IMR-90 (cell line): ENCODE measurements around the gene MYO3B. TPM values are rescaled to one million over a fixed set of nuclear protein-coding genes. Genes with fewer than 3 reads are reported as not detected.

Experiments
- ATAC-seq: fragments of 200-7000 bp; cut with Tn5 transposase; 2 replicates; pipeline ENCODE4 v1.9.1; 2020; ENCODE audit warnings: low read depth, mild to moderate bottlenecking, moderate library complexity
- BruUV-seq: library from RNA; stranded (reverse); fragments of 400-500 nt; replicated peaks from 2 replicates; lab custom pipeline; 2021; lab: Mats Ljungman, UMichigan
- CTCF ChIA-PET: fragments of 300-600 bp; formaldehyde crosslinking; extraction: SDS; loops from one replicate; lab custom pipeline; 2021; ENCODE audit warnings: antibody characterized with exemption; lab: Yijun Ruan, JAX
- POLR2A ChIA-PET: fragments of 300-600 bp; sonication (Branson Sonifier 250); formaldehyde crosslinking; loops from one replicate; lab custom pipeline; 2022; ENCODE audit warnings: antibody characterized with exemption; ENCODE audit not compliant: unreplicated experiment; lab: Charles Lee
- DNase-seq: peaks from one replicate; pipeline ENCODE4 v3.0.0; 2013
- H2AFZ ChIP-seq: replicated peaks from 2 replicates; pipeline ENCODE3; 2013; ENCODE audit warnings: low read length, mild to moderate bottlenecking; ENCODE audit not compliant: poor library complexity
- H2AK5ac ChIP-seq: 2 replicates; pipeline ENCODE4 v1.6.1; 2013; ENCODE audit warnings: low read depth, low read length, inconsistent platforms
- H2AK9ac ChIP-seq: replicated peaks from 2 replicates; pipeline ENCODE3; 2013; ENCODE audit warnings: mild to moderate bottlenecking, low read depth, low read length, moderate library complexity; ENCODE audit not compliant: poor library complexity
- H2BK120ac ChIP-seq: 2 replicates; pipeline ENCODE4 v1.6.1; 2013; ENCODE audit warnings: low read depth, low read length, inconsistent platforms
- H2BK15ac ChIP-seq: 3 replicates; pipeline ENCODE4 v1.6.1; 2013; ENCODE audit warnings: low read depth, low read length, inconsistent platforms
- H2BK20ac ChIP-seq: 2 replicates; pipeline ENCODE4 v1.6.1; 2013; ENCODE audit warnings: low read depth, mild to moderate bottlenecking, inconsistent platforms, low read length, moderate library complexity
- H2BK5ac ChIP-seq: 2 replicates; pipeline ENCODE4 v1.6.1; 2013; ENCODE audit warnings: mild to moderate bottlenecking, low read depth, low read length, inconsistent platforms; ENCODE audit not compliant: poor library complexity, severe bottlenecking
- H3K14ac ChIP-seq: replicated peaks from 2 replicates; pipeline ENCODE4 v1.6.1; 2013; ENCODE audit warnings: low read depth, low read length, inconsistent platforms
- H3K18ac ChIP-seq: 2 replicates; pipeline ENCODE4 v1.6.1; 2013; ENCODE audit warnings: low read depth, low read length, control low read depth
- H3K23ac ChIP-seq: 2 replicates; pipeline ENCODE4 v1.6.1; 2013; ENCODE audit warnings: low read depth, low read length, inconsistent platforms
- H3K27ac ChIP-seq: 2 replicates; pipeline ENCODE4 v1.5.1; 2013; ENCODE audit warnings: mild to moderate bottlenecking, control low read depth, low read length; ENCODE audit not compliant: insufficient read depth
- H3K27me3 ChIP-seq: 2 replicates; pipeline ENCODE4 v1.6.1; 2013; ENCODE audit warnings: low read length; ENCODE audit not compliant: control insufficient read depth, insufficient read depth
- H3K36me3 ChIP-seq: 2 replicates; pipeline ENCODE4 v1.6.1; 2013; ENCODE audit warnings: low read length, mixed read lengths; ENCODE audit not compliant: control insufficient read depth, insufficient read depth
- H3K4ac ChIP-seq: 2 replicates; pipeline ENCODE4 v1.6.1; 2013; ENCODE audit warnings: low read depth, low read length, inconsistent platforms
- H3K4me1 ChIP-seq: 2 replicates; pipeline ENCODE4 v1.6.1; 2013; ENCODE audit warnings: low read length, mixed read lengths; ENCODE audit not compliant: control insufficient read depth, insufficient read depth
- H3K4me2 ChIP-seq: 2 replicates; pipeline ENCODE4 v1.6.1; 2013; ENCODE audit warnings: low read depth, mild to moderate bottlenecking, control low read depth, low read length, moderate library complexity
- H3K4me3 ChIP-seq: 2 replicates; pipeline ENCODE4 v1.5.1; 2013; ENCODE audit warnings: low read depth, mild to moderate bottlenecking, control low read depth, low read length, moderate library complexity; ENCODE audit not compliant: insufficient read depth
- H3K56ac ChIP-seq: 2 replicates; pipeline ENCODE4 v1.6.1; 2013; ENCODE audit warnings: low read length, inconsistent platforms; ENCODE audit not compliant: insufficient read depth; ENCODE audit errors: extremely low read depth
- H3K79me1 ChIP-seq, 2 experiments: 2 replicates each; pipeline ENCODE4 v1.6.1; 2013; ENCODE audit warnings: low read length in 2 of 2, inconsistent platforms in 1 of 2, low read depth in 1 of 2
- H3K9ac ChIP-seq: 2 replicates; pipeline ENCODE4 v1.6.1; 2013; ENCODE audit warnings: low read depth, low read length, control low read depth
- H3K9me1 ChIP-seq: 2 replicates; pipeline ENCODE4 v1.6.1; 2013; ENCODE audit warnings: low read length, inconsistent platforms; ENCODE audit not compliant: insufficient read depth
- H3K9me3 ChIP-seq: 2 replicates; pipeline ENCODE4 v1.6.1; 2013; ENCODE audit warnings: low read length; ENCODE audit not compliant: control insufficient read depth, insufficient read depth
- H4K20me1 ChIP-seq: 2 replicates; pipeline ENCODE4 v1.6.1; 2013; ENCODE audit warnings: low read length, inconsistent platforms; ENCODE audit not compliant: insufficient read depth
- H4K5ac ChIP-seq: 2 replicates; pipeline ENCODE4 v1.6.1; 2013; ENCODE audit warnings: mild to moderate bottlenecking, low read depth, low read length, control low read depth
- H4K8ac ChIP-seq, 2 experiments: 2 replicates each; pipeline ENCODE4 v1.6.1; 2013; ENCODE audit warnings: low read depth in 2 of 2, low read length in 2 of 2, control low read depth in 1 of 2, inconsistent platforms in 1 of 2
- H4K91ac ChIP-seq: 2 replicates; pipeline ENCODE4 v1.6.1; 2013; ENCODE audit warnings: low read depth, low read length, inconsistent platforms; ENCODE audit not compliant: insufficient read depth
- BHLHE40 ChIP-seq: fragments of 150-350 bp; IDR thresholded peaks from 2 replicates; pipeline ENCODE4 v1.6.1; 2016; ENCODE audit warnings: mild to moderate bottlenecking, low read depth, low read length
- CEBPB ChIP-seq: IDR thresholded peaks from 2 replicates; pipeline ENCODE4 v1.6.1; 2012; ENCODE audit warnings: low read depth, low read length, improper control_type of control experiment
- CHD1 ChIP-seq: IDR thresholded peaks from 2 replicates; pipeline ENCODE4 v1.6.1; 2012; ENCODE audit warnings: low read depth, low read length, improper control_type of control experiment
- CTCF ChIP-seq: conservative IDR thresholded peaks from 2 replicates; pipeline ENCODE4 v1.5.1; 2012; ENCODE audit warnings: mild to moderate bottlenecking, low read depth, low read length, improper control_type of control experiment
- ELK1 ChIP-seq: fragments of 150-350 bp; IDR thresholded peaks from 2 replicates; pipeline ENCODE4 v1.6.1; 2016; ENCODE audit warnings: low read depth, mild to moderate bottlenecking, low read length, moderate library complexity, borderline replicate concordance
- FOS ChIP-seq: fragments of 150-350 bp; IDR thresholded peaks from 2 replicates; pipeline ENCODE4 v1.6.1; 2016; ENCODE audit warnings: low read depth, low read length
- MAFK ChIP-seq: IDR thresholded peaks from 2 replicates; pipeline ENCODE4 v1.6.1; 2012; ENCODE audit warnings: low read depth, low read length, improper control_type of control experiment
- MAZ ChIP-seq: IDR thresholded peaks from 2 replicates; pipeline ENCODE4 v1.6.1; 2012; ENCODE audit warnings: low read depth, mild to moderate bottlenecking, low read length, improper control_type of control experiment, moderate library complexity, borderline replicate concordance
- MXI1 ChIP-seq: IDR thresholded peaks from 2 replicates; pipeline ENCODE4 v1.6.1; 2012; ENCODE audit warnings: low read depth, mild to moderate bottlenecking, low read length, moderate library complexity, borderline replicate concordance
- NFE2L2 ChIP-seq: fragments of 150-350 bp; IDR thresholded peaks from 2 replicates; pipeline ENCODE4 v1.6.1; 2016; ENCODE audit warnings: low read depth, mild to moderate bottlenecking, low read length
- POLR2A ChIP-seq: IDR thresholded peaks from 2 replicates; pipeline ENCODE4 v1.6.1; 2012; ENCODE audit warnings: mild to moderate bottlenecking, low read depth, low read length
- RAD21 ChIP-seq: IDR thresholded peaks from 2 replicates; pipeline ENCODE4 v1.6.1; 2012; ENCODE audit warnings: low read length, improper control_type of control experiment
- RCOR1 ChIP-seq: IDR thresholded peaks from 2 replicates; pipeline ENCODE4 v1.6.1; 2012; ENCODE audit warnings: mild to moderate bottlenecking, low read length, improper control_type of control experiment; ENCODE audit not compliant: insufficient replicate concordance
- RFX5 ChIP-seq: IDR thresholded peaks from 2 replicates; pipeline ENCODE4 v1.8.0; 2012; ENCODE audit warnings: low read depth, mild to moderate bottlenecking, low read length, moderate library complexity
- SMC3 ChIP-seq: fragments of 150-350 bp; IDR thresholded peaks from 2 replicates; pipeline ENCODE4 v1.6.1; 2016; ENCODE audit warnings: low read depth, mild to moderate bottlenecking, antibody characterized with exemption, low read length, moderate library complexity
- WGBS, 2 experiments: methylation state at CpG; one replicate each; pipeline versions ENCODE4 v1.1.5 to v1.1.7; 2013; ENCODE audit warnings: missing lambda C conversion rate in 2 of 2; ENCODE audit not compliant: insufficient read length in 1 of 2; ENCODE audit errors: extremely low coverage in 2 of 2; 5-methylcytosine and 5-hydroxymethylcytosine counted together
- dilution Hi-C: fragments of 300-500 bp; cut with HindIII; formaldehyde crosslinking; loops from one replicate; pipeline ENCODE4 v1.14.3; 2018; ENCODE audit warnings: low sequenced_read_pairs; ENCODE audit not compliant: unreplicated experiment
- in situ Hi-C: fragments of 300-500 bp; cut with MboI; formaldehyde crosslinking; loops from 3 replicates; pipeline ENCODE4 v1.14.3; 2019; ENCODE audit warnings: low sequenced_read_pairs, inconsistent platforms, mixed read lengths
- intact Hi-C: fragments of 100-400 bp; cut with micrococcal nuclease; formaldehyde crosslinking; loops from 2 replicates; pipeline ENCODE4 v1.10.0; 2022
- polyA plus RNA-seq, 3 experiments: library from polyadenylated mRNA; depleted of rRNA; stranded (reverse); fragments of >200 nt; gene quantifications; 2 replicates each; pipeline ENCODE4 v1.2.3, GENCODE V29; 2012; ENCODE audit warnings: low replicate concordance in 1 of 3
- total RNA-seq: library from RNA; depleted of rRNA; stranded (reverse); fragments of >200 nt; gene quantifications from 2 replicates; pipeline ENCODE4 v1.2.3, GENCODE V29; 2012
- TF ChIP-seq, protein P1 (sequence below): fragments of 150-350 bp; IDR thresholded peaks from 2 replicates; pipeline ENCODE4 v1.6.1; 2017; ENCODE audit warnings: mild to moderate bottlenecking, antibody characterized with exemption, low read length, low read depth

MYO3B gene
- total and polyA plus RNA-seq, 2 of the 4 experiments (the other 2 are of a cell fraction) = 0.02 TPM; not detected in 1

DNA sequence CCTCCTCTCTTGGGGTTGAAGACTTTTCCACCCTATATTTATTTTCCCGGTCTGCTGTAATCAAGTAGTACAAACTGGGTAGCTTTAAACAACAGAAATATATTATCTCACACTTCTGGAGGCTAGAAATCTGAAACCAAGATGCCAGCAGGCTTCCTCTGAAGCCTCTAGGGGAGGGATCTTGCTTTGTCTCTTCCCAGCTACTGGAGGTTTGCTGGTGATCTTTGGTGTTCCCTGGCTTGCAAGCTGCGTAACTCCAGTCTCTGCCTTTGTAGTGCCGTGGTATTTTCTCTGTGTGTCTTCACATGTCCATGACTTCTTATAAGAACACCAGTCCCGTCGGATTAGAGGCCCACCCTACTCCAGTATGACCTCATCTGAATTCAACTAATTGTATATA, 44.4 kb downstream of the MYO3B start:
- H3K9ac ChIP-seq = peak overlapping the region; percentile 45
- H3K9me1 ChIP-seq = peaks cover 5% of the 10 kb centered on the region
- peak overlapping the region; percentile 94; the same call in 2 of the 3 replicates for H2BK15ac ChIP-seq
- H3K14ac ChIP-seq = peak overlapping the region; percentile 99
- peak overlapping the region; percentile 99 for H2BK120ac ChIP-seq
- DNase-seq = peak; percentile 43
- peak overlapping the region; percentile 98 for H2BK20ac ChIP-seq
- peak overlapping the region; percentile 98 for H4K91ac ChIP-seq
- H4K8ac ChIP-seq = peak overlapping the region; percentile 96 to 99
- peak overlapping the region; percentile 100 for H4K5ac ChIP-seq
- H3K4ac ChIP-seq = peak overlapping the region; percentile 97
- H3K27me3 ChIP-seq = no peaks in the 10 kb centered on the region
- intact Hi-C loops = loop anchor here (5.0 to 10.0 kb wide), 3 partner anchors 130 to 287 kb away; no protein-coding TSS in a partner anchor
- dilution Hi-C loops = no loop called here
- H3K36me3 ChIP-seq = no peaks in the 10 kb centered on the region
- H2AFZ ChIP-seq = peak overlapping the region; percentile 88
- TF ChIP-seq CHD1 = no peak
- no peak for TF ChIP-seq RAD21
- TF ChIP-seq MAFK = no peak
- TF ChIP-seq NFE2L2 = no peak
- TF ChIP-seq CEBPB = no peak
- TF ChIP-seq RCOR1 = no peak
- TF ChIP-seq SMC3 = no peak
- TF ChIP-seq ELK1 = no peak
- TF ChIP-seq, protein P1, sequence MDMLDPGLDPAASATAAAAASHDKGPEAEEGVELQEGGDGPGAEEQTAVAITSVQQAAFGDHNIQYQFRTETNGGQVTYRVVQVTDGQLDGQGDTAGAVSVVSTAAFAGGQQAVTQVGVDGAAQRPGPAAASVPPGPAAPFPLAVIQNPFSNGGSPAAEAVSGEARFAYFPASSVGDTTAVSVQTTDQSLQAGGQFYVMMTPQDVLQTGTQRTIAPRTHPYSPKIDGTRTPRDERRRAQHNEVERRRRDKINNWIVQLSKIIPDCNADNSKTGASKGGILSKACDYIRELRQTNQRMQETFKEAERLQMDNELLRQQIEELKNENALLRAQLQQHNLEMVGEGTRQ = no peak
- no peak for TF ChIP-seq MXI1
- no peak for TF ChIP-seq BHLHE40
- no peak for TF ChIP-seq CTCF
- TF ChIP-seq RFX5 = no peak
- no peak for TF ChIP-seq POLR2A
- no peak for TF ChIP-seq MAZ
- TF ChIP-seq FOS = no peak
- H2AK5ac ChIP-seq = peak overlapping the region; percentile 61; the same call in 1 of the 2 replicates
- H3K4me1 ChIP-seq = peaks cover 12% of the 10 kb centered on the region
- WGBS, 2 experiments = no CpG with 5 or more reads among the region's 5 CpGs
- H3K4me3 ChIP-seq = no peak overlapping the region
- in situ Hi-C loops = no loop called here
- H3K79me1 ChIP-seq = 0 out of 4 replicates have a peak, but pooled peaks cover 0 to 3% of the 10 kb centered on the region in 2 experiments
- peak overlapping the region; percentile 97 for H3K23ac ChIP-seq
- no TSS peak for BruUV-seq
- H3K27ac ChIP-seq = peak overlapping the region; percentile 99
- H2AK9ac ChIP-seq = peak overlapping the region; percentile 75
- H3K9me3 ChIP-seq = no peaks in the 10 kb centered on the region
- H4K20me1 ChIP-seq = no peaks in the 10 kb centered on the region
- H3K18ac ChIP-seq = peak overlapping the region; percentile 99
- H3K56ac ChIP-seq = peak overlapping the region; percentile 70; the same call in 1 of the 2 replicates
- peak overlapping the region; percentile 56; the same call in 1 of the 2 replicates for H3K4me2 ChIP-seq
- POLR2A ChIA-PET = no interaction called here
- peak; percentile 61 for ATAC-seq
- CTCF ChIA-PET = interaction anchor here (0.6 to 1.0 kb wide), 3 partner anchors 27 to 786 kb away, joined by 3 to 4 read pairs (median 4); no protein-coding TSS in a partner anchor
- peak overlapping the region; percentile 100 for H2BK5ac ChIP-seq
